GM19043 (cell line): ENCODE measurements around the gene NOS3.
"Not testable (repeated sequence)": the region's sequence is repeated elsewhere in the genome, so short reads cannot be mapped to it uniquely, and the experiment has no call there.

Experiments
- ATAC-seq: cut with Tn5 transposase; IDR thresholded peaks from one replicate; pipeline ENCODE4 v1.9.1; 2021; ENCODE audit warnings: low read depth; ENCODE audit not compliant: unreplicated experiment

The NOS3 gene

DNA sequence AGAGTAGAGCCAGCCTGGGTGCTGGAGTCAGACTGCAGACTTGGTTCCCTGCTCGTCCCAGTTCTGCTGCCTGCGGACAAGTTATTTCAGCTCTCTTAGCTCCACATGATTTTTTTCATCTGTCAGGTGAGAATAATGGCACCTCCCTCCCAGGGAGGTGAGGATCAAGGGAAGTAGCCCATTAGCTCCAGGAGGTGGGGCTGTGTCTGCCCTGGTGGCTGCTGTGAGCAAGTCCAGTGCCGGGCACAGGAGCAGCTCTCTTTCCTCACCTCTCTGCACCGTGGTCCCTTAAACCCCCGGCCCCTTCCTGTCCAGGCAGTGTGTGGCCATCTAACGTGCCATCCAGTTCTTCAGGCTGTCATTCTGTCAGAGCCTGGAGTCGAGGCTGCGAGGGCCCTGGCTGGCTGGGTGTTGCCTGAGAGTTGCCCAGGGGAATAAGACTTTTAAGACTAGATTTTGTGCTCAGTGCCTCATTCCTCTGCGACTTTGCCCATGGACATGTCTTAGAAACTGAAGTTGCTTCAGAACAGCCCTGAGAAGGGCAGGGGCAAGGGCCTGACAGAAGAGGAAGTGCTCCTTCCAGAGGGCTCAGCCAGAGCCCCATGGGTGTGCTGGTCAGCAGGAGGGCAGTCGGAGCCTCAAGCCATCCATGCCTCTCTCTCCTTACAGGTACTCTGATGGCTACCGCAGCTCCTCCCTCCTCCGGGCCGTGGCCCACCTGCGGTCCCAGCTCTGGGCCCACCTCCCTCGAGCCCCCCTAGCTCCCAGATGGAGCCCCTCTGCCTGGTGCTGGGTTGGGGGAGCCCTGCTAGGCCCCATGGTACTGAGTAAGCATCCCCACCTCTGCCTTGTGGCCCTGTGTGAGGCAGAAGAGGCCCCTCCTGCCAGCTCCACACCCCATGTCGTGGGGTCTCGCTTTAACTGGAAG lies 42.4 kb downstream of the NOS3 start:
- ATAC-seq: no peak

GRCh38 chr7:151033864-151034249 lies 43.0 kb downstream of the NOS3 start:
- no peak for ATAC-seq

GRCh38 chr7:151034312-151035025 lies 43.7 kb downstream of the NOS3 start:
- ATAC-seq: no peak

- ATAC-seq: no peak
Observed at GRCh38 chr7:151035026-151035717, 44.4 kb downstream of the NOS3 start.

- ATAC-seq: no peak
Observed at GRCh38 chr7:151035902-151036301, 45.1 kb downstream of the NOS3 start.

DNA sequence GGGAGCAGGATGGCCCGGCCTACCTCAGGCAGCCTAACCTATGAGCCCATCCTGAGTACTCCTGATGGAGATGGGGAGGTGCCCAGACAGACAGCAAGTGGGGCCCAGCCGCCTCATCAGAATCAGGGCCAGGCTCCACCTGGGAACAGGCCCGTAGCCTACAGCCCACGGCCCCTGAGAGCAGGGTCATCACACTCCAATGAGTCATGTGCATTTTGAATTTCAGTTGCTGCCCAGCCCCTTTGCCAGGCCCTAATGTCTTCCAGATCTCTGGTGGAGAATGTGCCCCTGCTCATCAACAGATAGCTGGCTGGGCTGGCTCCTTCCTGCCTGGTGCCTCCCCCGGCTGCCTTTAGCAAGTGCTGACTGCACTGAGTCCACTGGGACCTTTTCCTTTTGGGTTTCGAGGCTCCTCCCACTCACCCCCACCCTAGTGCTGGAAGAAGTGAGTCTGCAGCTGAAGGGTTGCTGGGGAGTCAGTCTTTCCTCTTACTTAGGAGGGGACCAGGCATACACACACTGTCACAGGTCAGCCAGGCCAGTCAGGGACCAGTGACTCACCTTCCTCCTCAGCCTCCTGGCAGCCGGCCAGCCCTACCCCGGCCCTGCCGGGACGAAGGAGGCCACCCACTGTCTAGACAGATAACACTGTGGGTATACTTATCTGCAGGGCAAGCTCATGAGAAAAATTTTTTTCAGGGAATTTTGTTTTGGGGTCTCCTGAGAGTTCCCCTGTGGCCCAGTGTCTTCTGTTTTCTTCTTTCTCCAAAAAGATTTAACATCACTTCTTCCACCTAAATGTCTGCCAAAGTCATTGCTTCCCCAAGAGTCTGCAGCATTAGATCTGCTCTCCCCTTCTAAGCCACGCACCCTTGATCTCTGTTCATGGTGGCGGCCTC lies 48.4 kb downstream of the NOS3 start:
- ATAC-seq: no peak

- ATAC-seq: no peak
Observed at GRCh38 chr7:151039850-151040548, 49.2 kb downstream of the NOS3 start.

DNA sequence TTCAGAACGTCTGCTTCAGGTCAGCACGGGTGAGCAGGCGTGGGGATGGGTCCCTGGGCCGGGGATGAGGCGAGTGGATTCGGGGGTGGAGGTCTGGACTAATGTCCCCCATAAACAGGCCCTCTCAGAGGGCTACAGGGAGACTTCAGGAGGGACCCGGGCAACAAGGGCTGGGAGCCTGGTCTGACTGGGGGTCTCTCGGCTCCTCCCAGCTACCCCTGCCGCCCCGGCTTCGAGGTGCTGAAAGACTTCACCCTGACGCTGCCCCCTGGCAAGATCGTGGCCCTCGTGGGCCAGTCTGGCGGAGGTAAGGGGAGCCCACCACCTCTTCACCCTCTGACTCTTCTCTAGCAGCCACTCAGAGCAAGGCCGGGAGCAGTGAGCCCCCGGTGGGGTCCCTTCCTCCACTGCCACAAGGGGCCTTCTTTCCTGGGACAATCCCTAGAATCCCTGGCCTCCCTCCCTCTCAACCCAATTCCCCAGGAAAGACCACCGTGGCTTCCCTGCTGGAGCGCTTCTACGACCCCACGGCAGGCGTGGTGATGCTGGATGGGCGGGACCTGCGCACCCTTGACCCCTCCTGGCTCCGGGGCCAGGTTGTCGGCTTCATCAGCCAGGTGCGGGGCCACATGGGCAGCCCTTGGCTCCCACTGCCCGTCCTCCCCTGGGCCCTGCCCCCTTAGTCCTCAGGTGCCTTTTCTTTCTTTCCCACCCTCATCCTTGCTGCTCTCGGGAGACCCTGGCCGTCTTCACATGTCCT lies 50.0 kb downstream of the NOS3 start:
- ATAC-seq: no peak

DNA sequence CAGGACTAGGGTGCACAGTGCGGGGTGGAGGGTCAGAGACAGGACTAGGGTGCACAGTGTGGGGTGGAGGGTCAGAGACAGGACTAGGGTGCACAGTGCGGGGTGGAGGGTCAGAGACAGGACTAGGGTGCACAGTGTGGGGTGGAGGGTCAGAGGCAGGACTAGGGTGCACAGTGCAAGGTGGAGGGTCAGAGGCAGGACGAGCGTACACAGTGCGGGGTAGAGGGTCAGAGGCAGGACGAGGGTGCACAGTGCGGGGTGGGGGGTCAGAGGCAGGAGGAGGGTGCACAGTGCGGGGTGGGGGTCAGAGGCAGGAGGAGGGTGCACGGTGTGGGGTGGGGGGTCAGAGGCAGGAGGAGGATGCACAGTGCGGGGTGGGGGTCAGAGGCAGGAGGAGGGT lies 52.6 kb downstream of the NOS3 start:
- not testable (repeated sequence) for ATAC-seq

- ATAC-seq: no peak
Observed at GRCh38 chr7:151043959-151044358, 53.1 kb downstream of the NOS3 start.

GRCh38 chr7:151045262-151045661 lies 54.4 kb downstream of the NOS3 start:
- ATAC-seq: no peak

- ATAC-seq: no peak
Observed at GRCh38 chr7:151045967-151046366, 55.1 kb downstream of the NOS3 start.

GRCh38 chr7:151046603-151047573 lies 56.1 kb downstream of the NOS3 start:
- no peak for ATAC-seq

DNA sequence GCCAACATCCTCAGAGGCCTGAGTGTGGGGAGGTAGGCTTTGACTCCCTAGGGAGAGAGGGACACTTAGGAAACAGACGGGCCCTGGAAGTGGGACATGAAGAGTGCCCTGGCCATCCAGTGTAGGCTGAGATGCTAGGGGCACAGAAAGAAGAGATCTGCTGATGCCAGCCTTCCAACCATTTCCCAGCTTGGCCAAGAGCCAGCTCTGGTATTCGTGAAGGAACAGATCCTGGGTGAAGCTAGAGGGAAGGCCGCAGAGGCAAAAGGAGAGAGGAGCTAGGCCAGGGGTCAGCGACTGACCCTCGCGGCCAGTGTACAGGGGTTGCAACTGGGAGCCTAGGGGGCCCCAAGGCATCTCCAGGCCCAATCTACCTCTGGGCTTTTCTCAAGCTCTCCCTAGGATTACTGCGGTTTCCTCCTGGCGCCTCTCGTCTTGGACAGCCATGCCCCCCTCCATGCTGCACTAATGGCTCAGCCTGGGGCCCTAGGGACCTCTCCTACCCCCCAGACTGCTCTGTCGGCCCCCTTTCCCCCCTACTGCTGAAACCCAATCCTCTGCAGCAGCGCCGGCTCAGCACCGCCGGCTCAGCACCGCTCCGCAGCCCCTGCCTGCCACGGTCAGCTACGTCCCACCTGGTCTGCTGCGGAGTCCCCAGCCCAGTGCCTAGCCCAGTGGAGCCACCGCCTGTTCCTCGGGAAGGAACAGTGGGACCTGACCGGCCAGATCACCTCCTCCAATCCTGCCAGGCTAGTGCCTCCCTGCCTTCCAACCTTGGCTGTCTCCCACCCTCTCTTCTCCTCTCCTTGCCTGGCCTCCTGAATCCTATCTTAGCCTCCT lies 57.4 kb downstream of the NOS3 start, which contains the start of gene ASIC3:
TSS of gene ASIC3 (plus strand) at position 556 of the 840 bp plus-strand sequence. CDS start 355 bp downstream, outside the sequence.
- ATAC-seq: no peak

DNA sequence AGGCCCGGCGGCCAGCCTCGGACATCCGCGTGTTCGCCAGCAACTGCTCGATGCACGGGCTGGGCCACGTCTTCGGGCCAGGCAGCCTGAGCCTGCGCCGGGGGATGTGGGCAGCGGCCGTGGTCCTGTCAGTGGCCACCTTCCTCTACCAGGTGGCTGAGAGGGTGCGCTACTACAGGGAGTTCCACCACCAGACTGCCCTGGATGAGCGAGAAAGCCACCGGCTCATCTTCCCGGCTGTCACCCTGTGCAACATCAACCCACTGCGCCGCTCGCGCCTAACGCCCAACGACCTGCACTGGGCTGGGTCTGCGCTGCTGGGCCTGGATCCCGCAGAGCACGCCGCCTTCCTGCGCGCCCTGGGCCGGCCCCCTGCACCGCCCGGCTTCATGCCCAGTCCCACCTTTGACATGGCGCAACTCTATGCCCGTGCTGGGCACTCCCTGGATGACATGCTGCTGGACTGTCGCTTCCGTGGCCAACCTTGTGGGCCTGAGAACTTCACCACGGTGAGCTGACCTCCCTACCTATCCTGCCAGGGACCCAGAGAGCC lies 58.2 kb downstream of the NOS3 start:
- no peak for ATAC-seq

DNA sequence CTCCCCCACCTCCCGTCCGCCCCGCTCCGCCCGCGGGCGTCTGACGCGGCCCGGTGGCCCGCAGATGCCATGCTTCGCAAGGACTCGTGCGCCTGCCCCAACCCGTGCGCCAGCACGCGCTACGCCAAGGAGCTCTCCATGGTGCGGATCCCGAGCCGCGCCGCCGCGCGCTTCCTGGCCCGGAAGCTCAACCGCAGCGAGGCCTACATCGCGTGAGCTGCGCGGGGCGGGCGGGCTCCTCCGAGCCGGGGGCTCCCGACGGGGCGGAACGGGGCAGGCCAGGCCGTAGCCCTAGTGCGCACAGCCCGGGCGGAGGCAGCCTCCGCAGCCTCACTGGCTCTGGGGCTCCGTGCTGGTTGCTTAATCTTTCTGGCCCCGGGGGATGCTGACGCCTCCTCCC lies 60.3 kb downstream of the NOS3 start:
- no peak for ATAC-seq
